HL-60/S4 treated with phorbol 12-myristate 13-acetate at 8.2 ng/mL for 4 days and 3 days (cell line): ENCODE data around the gene ANKIB1.

Source experiments
- in situ Hi-C: fragments of 300-500 bp; cut with MboI; formaldehyde crosslinking; loops from 2 replicates; pipeline ENCODE4 v1.15.0; 2022; ENCODE audit warnings: low sequenced_read_pairs

ANKIB1 gene

DNA sequence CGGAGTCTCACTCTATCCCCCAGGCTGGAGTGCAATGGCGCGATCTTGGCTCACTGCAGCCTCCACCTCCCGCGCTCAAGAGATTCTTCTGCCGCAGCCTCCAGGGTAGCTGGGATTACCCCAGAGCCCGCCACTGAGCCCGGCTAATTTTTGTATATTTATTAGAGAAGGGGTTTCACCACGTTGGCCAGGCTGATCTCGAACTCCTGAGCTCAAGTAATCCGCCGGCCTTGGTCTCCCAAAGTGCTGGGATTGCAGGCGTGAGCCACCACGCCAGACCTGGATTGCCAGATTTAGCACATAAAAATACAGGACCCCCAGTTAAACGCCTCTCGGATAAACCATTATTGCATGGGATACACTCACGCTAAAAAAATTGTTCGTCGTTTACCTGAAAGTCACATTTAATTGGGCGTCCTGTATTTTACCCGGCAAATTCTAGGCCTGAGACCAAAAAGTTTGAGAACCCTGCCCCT lies 201.1 kb downstream of the ANKIB1 start:
- in situ Hi-C loops = no loop called here

DNA sequence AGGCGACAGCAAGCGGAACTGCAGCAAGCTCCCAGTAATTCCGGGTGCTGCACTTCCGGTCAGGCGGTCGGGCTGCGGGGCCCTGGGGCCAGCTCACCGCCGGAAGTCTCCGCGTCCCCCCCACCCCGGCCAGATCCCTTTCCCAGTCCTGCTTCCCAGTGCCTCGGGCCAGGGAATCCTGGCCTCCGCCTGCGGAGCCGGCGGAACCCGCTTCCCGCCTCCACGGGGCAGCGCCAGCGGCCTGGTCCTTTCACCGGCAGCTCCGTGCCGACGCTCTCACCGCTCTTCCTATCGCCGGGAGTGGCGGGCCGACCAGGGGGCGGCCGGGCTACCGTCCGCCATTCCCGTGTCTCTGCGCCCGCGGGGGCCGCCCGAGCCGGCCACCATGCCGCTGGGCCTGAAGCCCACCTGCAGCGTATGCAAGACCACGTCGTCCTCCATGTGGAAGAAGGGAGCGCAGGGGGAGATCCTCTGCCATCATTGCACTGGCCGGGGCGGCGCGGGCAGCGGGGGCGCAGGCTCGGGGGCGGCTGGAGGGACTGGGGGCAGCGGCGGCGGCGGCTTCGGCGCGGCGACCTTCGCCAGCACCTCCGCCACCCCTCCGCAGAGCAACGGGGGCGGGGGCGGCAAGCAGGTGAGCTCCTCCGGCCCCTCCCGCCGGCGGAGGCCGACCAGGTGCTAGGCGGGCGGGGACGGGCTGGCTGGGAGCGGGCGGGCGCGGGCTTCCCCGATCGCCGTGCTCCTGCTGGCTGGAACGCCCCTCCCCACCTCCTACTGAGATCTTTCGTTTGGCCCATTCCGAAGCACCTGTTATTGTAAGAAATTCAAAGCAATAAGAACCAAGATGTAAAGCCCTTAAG lies 201.8 kb downstream of the ANKIB1 start, which contains the start of gene GATAD1:
TSS of gene GATAD1 (plus strand) at position 138 of the 860 bp plus-strand sequence. CDS start at position 386, 248 bp downstream.
- in situ Hi-C loops = no loop called here

- in situ Hi-C loops = no loop called here
Observed at GRCh38 chr7:92448205-92448747, 202.5 kb downstream of the ANKIB1 start.
